Measurements from ENCODE around the gene SLAIN1. TPM values are rescaled to one million over a fixed set of nuclear protein-coding genes. Genes with fewer than 3 reads are reported as not detected.

Gene SLAIN1
- total and polyA plus RNA-seq, 2 donors from 2014 or later = 6.0 to 12.4 TPM

DNA sequence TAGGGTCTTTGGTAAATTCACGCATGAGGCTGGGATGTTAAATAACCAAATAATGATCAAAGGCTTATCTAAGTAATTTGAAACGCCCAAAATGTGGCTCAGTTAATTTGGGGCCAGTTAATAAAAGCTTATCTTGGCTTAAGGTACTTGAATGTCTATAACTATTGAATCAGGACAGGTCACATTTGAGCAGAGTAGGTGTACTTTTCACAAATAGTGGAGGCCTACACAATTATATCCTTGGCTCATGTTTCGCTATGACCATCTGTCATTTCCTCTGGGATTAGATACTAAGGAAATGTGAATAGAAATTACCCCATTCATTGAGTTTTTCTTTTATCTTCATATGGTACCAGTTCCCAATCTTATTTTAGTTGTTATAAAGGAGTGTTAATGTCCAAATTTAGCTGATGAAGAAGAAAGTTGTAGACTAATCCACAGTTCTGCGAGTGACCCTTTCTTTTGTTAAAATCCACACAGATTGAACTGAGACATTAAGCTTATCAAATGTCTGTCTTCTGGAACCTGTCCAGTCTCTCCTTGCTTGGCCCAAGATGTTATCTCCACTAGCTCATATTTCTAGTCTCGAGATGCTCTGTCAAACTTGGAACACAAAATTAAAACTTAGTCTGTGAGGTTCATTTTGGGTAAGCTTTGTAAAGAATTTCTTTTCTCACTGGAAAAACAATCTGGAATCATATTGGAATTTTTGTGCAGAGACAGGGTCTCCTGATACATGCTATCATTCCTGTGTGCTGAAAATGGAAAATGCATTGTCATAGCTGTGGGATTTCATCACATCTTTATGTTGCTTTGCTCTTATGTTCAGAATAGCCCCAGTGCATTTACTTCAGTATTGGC is 31.0 kb downstream of the SLAIN1 start:
- no peaks in the 10 kb centered on the region for H3K9me3 ChIP-seq (ENCODE audit: control insufficient read depth in 2 of 3, insufficient read depth in 1 of 3, low read length in 3 of 3)
- peaks cover 0 to 2% (median 0%) of the 10 kb centered on the region in 3 donors for H3K36me3 ChIP-seq (ENCODE audit: control insufficient read depth in 2 of 3, insufficient read depth in 3 of 3, low read length in 3 of 3)
- H3K27me3 ChIP-seq (ENCODE audit: control insufficient read depth, insufficient read depth, low read length) = no peaks in the 10 kb centered on the region
- H3K27ac ChIP-seq (ENCODE audit: low read depth in 2 of 2, low read length in 2 of 2) = no peak overlapping the region
- H3K4me1 ChIP-seq (ENCODE audit: control insufficient read depth in 2 of 3, insufficient read depth in 2 of 3, low read depth in 1 of 3, low read length in 3 of 3) = no peaks in the 10 kb centered on the region
- TF ChIP-seq, protein P1, sequence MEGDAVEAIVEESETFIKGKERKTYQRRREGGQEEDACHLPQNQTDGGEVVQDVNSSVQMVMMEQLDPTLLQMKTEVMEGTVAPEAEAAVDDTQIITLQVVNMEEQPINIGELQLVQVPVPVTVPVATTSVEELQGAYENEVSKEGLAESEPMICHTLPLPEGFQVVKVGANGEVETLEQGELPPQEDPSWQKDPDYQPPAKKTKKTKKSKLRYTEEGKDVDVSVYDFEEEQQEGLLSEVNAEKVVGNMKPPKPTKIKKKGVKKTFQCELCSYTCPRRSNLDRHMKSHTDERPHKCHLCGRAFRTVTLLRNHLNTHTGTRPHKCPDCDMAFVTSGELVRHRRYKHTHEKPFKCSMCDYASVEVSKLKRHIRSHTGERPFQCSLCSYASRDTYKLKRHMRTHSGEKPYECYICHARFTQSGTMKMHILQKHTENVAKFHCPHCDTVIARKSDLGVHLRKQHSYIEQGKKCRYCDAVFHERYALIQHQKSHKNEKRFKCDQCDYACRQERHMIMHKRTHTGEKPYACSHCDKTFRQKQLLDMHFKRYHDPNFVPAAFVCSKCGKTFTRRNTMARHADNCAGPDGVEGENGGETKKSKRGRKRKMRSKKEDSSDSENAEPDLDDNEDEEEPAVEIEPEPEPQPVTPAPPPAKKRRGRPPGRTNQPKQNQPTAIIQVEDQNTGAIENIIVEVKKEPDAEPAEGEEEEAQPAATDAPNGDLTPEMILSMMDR (IDR thresholded peaks at IDR 0.05; ENCODE audit: borderline replicate concordance, extremely low read depth, insufficient read depth) = no peak
- H3K9ac ChIP-seq (ENCODE audit: low read length in 3 of 3) = no peak overlapping the region
- FAIRE-seq (no peak), DNase-seq (peak in 1 of 5 donors; percentile 7)
- no peak overlapping the region for H3K4me3 ChIP-seq (ENCODE audit: low read length in 3 of 3)
- intact Hi-C loops (cut with DNase I) = no loop called here

- intact Hi-C loops (cut with DNase I) = no loop called here
- FAIRE-seq = no peak
- no peak overlapping the region for H3K9ac ChIP-seq (ENCODE audit: low read length in 3 of 3)
- H3K36me3 ChIP-seq (ENCODE audit: control insufficient read depth in 2 of 3, insufficient read depth in 3 of 3, low read length in 3 of 3) = peaks cover 0 to 2% (median 0%) of the 10 kb centered on the region in 3 donors
- H3K9me3 ChIP-seq (ENCODE audit: control insufficient read depth in 2 of 3, insufficient read depth in 1 of 3, low read length in 3 of 3) = no peaks in the 10 kb centered on the region
- no peak overlapping the region for H3K27ac ChIP-seq (ENCODE audit: low read depth in 2 of 2, low read length in 2 of 2)
- DNase-seq = no peak
- H3K4me3 ChIP-seq (ENCODE audit: low read length in 3 of 3) = no peak overlapping the region
- H3K27me3 ChIP-seq (ENCODE audit: control insufficient read depth, insufficient read depth, low read length) = no peaks in the 10 kb centered on the region
- H3K4me1 ChIP-seq (ENCODE audit: control insufficient read depth in 2 of 3, insufficient read depth in 2 of 3, low read depth in 1 of 3, low read length in 3 of 3) = no peaks in the 10 kb centered on the region
- TF ChIP-seq, protein P1 (IDR thresholded peaks at IDR 0.05; ENCODE audit: borderline replicate concordance, extremely low read depth, insufficient read depth) = no peak
Observed at GRCh38 chr13:77729502-77730221, 32.2 kb downstream of the SLAIN1 start.

- FAIRE-seq (no peak), DNase-seq (no peak)
- H3K9me3 ChIP-seq (ENCODE audit: control insufficient read depth in 2 of 3, insufficient read depth in 1 of 3, low read length in 3 of 3) = no peaks in the 10 kb centered on the region
- peaks cover 0 to 2% (median 0%) of the 10 kb centered on the region in 3 donors for H3K36me3 ChIP-seq (ENCODE audit: control insufficient read depth in 2 of 3, insufficient read depth in 3 of 3, low read length in 3 of 3)
- TF ChIP-seq, protein P1 (IDR thresholded peaks at IDR 0.05; ENCODE audit: borderline replicate concordance, extremely low read depth, insufficient read depth) = no peak
- intact Hi-C loops (cut with DNase I) = no loop called here
- no peak overlapping the region for H3K9ac ChIP-seq (ENCODE audit: low read length in 3 of 3)
- H3K4me3 ChIP-seq (ENCODE audit: low read length in 3 of 3) = no peak overlapping the region
- no peak overlapping the region for H3K27ac ChIP-seq (ENCODE audit: low read depth in 2 of 2, low read length in 2 of 2)
- no peaks in the 10 kb centered on the region for H3K4me1 ChIP-seq (ENCODE audit: control insufficient read depth in 2 of 3, insufficient read depth in 2 of 3, low read depth in 1 of 3, low read length in 3 of 3)
- H3K27me3 ChIP-seq (ENCODE audit: control insufficient read depth, insufficient read depth, low read length) = no peaks in the 10 kb centered on the region
Observed at GRCh38 chr13:77730572-77730971, 33.1 kb downstream of the SLAIN1 start.

All from kidney (tissue), 14 donors.